Fibroblast of the aortic adventitia (primary cell): ENCODE results near the gene BBLN. TPM values are rescaled to one million over a fixed set of nuclear protein-coding genes. Genes with fewer than 3 reads are reported as not detected.

Source experiments
- DNase-seq: peaks from one replicate; pipeline ENCODE4 v3.0.0-alpha.2; 2010; ENCODE audit warnings: low read depth
- H3K4me3 ChIP-seq: 2 replicates; pipeline ENCODE4 v1.5.1; 2011; ENCODE audit warnings: low read depth, mild to moderate bottlenecking, control low read depth, low read length, moderate library complexity
- CTCF ChIP-seq: IDR thresholded peaks from 2 replicates; pipeline ENCODE4 v1.5.1; 2011; ENCODE audit warnings: mild to moderate bottlenecking, low read length, control low read depth, inconsistent platforms; ENCODE audit not compliant: insufficient read depth
- total RNA-seq: library from RNA; depleted of rRNA; stranded (reverse); fragments of >200 nt; gene quantifications from 2 replicates; pipeline ENCODE4 v1.2.3, GENCODE V29; 2012; ENCODE audit warnings: low replicate concordance

BBLN gene
- total RNA-seq, 1 donor: 63.4 TPM

GRCh38 chr9:128149001-128149701 lies 10.9 kb upstream of the BBLN start, which contains the start of gene LCN2:
TSS of gene LCN2 (plus strand) at chr9:128149453. CDS start at chr9:128149526, 73 bp downstream.
- peak; percentile 23 for DNase-seq
- no peak within 1 kb of the TSS for H3K4me3 ChIP-seq
- TF ChIP-seq CTCF: no peak

GRCh38 chr9:128149951-128150593 lies 10.0 kb upstream of the BBLN start:
- no peak for DNase-seq
- H3K4me3 ChIP-seq: no peak overlapping the region
- TF ChIP-seq CTCF: no peak

GRCh38 chr9:128150594-128151308 lies 9.3 kb upstream of the BBLN start:
- no peak for DNase-seq
- no peak overlapping the region for H3K4me3 ChIP-seq
- TF ChIP-seq CTCF: peak; percentile 8

- DNase-seq: no peak
- no peak overlapping the region for H3K4me3 ChIP-seq
- TF ChIP-seq CTCF: no peak
These were observed 8.5 kb upstream of the BBLN start for GRCh38 chr9:128151309-128152132.

- no peak for DNase-seq
- no peak for TF ChIP-seq CTCF
- H3K4me3 ChIP-seq: no peak overlapping the region
These were observed 7.7 kb upstream of the BBLN start for GRCh38 chr9:128152133-128153059.
